GM21526 (cell line): ENCODE data around the gene AQP2.

Experiments used
- ATAC-seq: cut with Tn5 transposase; IDR thresholded peaks from one replicate; pipeline ENCODE4 v1.9.1; 2021; ENCODE audit warnings: moderate library complexity; ENCODE audit not compliant: unreplicated experiment, low FRiP score

Gene AQP2

DNA sequence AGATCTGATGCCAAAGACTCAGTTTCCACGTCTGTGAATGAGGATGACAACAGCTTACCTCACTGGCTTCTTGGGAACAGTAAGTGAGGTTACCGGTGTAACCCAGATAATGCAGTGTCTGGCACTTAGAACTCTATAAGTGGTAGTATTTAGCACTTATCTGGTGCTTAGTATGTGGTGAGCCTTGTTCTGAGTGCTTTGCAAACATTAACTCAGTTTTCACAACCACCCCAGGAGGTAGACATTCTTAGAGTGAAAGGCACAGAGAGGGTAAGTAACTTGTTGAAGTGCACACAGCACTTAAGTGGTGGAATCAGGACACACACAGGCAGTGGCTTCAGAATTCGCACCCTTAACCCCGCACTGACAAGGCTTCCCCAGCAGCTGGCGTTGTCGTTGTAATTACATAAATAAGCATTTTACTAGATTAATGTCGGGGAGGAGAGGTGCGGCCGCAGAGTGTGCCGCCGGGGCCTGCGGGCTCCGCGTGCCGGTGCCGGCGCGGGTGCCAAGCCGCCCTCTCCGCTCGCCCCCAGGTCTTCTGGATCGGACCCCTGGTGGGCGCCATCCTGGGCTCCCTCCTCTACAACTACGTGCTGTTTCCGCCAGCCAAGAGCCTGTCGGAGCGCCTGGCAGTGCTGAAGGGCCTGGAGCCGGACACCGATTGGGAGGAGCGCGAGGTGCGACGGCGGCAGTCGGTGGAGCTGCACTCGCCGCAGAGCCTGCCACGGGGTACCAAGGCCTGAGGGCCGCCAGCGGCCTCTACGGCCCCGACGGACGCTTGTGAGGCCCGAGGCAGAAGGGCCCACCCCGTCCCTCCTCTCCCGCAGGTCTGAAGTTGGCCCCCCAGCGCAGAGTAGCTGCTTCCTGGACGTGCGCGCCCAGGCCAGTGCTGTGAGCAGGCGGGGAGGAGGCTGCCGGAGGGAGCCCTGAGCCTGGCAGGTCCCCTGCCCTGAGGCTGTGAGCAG lies 4.6 kb downstream of the AQP2 start:
- no peak for ATAC-seq

DNA sequence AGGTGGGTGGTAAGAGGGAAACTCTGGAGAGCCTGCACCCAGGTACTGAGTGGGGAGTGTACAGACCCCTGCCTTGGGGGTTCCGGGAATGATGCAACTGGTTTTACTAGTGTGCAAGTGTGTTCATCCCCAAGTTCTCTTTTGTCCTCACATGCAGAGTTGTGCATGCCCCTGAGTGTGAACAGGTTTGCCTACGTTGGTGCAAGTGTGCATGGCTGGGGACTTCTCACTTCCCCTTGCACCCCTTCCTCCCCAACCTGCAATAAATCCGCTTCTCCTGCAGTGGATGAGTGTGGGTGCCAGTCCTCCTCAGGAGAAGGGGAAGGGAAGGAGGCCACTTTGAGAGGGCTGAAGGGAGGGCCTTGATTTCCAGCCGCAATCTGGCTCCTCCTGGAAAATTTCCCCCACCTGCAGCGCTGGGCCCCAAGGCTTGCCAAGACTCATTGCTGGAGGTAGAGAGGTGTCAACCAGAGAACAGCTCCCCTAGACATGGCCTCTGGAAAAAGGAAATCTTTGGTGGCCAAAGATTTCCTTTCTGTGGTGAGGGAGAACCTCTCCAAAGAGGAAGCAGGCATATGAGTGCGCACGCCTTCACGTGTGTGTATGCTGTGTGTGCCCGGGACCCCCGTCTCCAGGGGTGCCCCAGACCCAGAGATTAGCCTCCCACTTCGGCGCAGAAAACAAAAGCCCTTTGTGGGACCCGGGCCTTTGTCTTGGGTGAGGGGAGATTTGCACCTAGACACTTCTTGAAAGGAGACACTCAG lies 5.5 kb downstream of the AQP2 start:
- no peak for ATAC-seq

GRCh38 chr12:49956663-49957569 lies 6.4 kb downstream of the AQP2 start:
- no peak for ATAC-seq

DNA sequence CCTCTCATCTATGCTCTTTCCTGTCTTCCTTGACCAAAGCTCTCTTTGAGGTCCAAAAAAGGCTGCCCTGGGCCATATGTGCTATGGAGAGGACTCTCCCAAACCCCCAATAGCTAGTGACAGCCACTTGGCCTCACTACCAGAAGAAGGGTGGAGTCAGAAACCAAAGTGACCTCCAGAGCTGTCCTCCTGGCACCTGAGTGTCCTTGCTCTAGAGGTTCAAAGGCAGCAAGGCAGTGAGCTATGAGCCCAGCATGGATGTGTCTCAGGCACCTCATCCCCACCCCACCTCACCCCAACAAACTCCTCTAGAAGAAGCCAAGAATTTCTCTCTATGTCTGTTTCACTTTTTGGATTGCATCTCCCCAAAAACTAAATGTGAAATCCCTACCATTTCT lies 7.0 kb downstream of the AQP2 start:
- no peak for ATAC-seq

GRCh38 chr12:49959685-49960473 lies 9.3 kb downstream of the AQP2 start:
- ATAC-seq: no peak

DNA sequence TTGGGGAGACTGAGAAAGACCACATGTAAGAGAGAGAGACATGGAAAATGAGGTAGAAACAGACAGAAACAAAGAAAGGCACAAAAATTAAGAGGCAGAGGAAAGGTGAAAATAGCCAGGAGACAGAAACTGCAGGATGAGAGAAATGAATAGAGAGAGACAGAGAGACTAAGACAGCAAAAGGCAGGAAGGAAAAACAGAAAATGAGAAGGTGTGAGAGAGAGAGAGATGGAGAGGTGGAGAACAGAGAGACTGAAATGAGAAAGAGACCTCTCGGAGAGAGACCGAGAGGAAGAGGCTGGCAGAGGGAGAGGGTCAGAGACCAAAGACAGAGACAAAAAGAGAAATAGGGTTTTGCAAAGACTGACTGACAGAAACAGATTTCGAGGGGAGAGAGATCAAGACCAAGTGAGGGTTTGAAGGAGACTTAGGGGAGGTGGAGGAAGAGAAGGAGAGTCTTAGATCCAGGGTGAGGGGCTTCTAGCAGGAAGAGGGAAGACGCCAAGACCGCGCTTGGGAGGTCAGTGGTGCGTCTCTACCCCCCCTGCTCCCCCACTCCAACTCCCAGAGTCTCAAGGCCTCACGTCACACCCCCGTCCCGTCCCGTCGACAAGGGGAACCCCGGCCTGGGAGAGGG lies 10.1 kb downstream of the AQP2 start:
- no peak for ATAC-seq

DNA sequence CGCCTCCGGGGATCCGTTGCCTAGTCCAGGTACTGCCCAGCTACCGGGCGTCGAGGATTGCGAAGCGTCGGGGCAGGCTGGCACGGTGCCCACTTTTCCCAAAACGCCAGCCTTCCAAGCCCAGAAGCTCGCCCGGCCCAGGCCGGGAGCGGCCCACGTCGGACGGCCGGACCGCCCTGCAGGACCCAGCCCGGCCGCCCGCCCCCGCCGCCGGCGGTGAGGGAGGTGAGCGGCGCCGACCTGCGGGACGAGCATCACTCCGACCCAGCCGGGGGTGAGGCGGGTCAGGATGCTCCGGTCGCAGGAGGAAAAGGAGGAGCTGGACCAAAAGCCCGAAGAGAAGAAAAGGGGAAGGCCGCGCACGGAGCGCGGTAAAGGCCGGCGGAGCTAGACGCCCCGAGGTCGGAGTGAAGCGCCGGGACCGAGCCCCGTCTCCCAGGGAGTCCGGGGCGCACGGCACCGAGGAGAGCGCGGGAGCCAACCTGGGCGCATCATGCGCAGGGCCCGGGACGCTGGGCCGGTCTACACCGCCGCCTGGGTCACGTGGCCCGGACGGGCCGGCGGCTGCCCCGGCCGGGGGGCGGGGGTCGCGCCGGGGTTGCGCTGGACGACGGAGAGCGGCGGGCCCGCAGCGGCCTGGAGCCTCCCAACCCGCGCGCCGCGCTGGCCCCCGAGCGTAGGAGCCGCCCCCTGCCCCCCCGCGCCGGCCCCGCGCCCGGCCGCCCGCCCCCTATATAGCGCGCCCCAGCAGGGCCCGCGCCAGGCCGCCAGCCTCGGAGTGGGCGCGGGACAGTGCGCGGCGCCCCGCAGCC lies 10.8 kb downstream of the AQP2 start, which contains the start of gene AQP5:
Gene AQP5 (plus strand): TSS at position 762 of the 812 bp plus-strand sequence. CDS start 146 bp downstream, outside the sequence.
- no peak for ATAC-seq

- no peak for ATAC-seq
Measured at GRCh38 chr12:49961993-49962764, 11.6 kb downstream of the AQP2 start.

- no peak for ATAC-seq
Measured at GRCh38 chr12:49962861-49963765, 12.6 kb downstream of the AQP2 start.

DNA sequence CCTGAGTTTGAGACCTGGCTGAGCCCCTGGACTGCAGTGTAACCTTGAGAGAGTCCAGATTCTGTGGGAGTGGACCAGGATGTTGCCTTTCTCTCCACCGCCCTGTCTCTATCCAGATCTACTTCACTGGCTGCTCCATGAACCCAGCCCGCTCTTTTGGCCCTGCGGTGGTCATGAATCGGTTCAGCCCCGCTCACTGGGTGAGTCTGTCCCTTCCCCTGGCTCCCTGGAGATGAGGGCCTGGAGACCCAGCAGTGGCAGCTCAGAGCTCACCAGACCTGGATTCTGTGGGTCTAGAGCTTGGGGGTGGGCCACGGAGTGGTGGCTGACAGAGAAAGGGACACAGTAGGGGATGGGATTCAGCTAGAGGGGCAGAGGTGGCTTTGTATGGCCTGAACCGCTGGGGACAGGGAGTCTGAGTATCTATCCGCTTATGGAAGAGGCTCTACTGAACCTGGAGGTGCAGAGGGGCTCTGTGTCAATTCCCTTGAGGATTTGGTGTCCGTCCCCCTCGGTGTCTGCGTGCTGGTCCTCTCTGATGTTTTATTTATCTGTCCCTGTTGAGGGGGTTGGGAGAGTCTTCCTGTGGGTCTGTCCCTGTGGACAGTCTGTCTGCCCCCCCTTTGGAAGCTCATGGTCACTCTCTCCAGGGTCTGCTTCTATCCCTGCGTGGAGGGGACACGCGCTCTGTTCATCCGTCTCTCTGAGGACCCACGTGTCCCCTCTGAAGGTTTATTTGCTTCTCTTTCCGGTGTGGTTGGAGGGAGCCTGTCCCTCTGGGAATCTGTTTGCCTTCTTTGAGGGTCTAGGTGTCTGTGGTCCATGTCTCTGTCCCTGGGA lies 13.7 kb downstream of the AQP2 start:
- no peak for ATAC-seq

DNA sequence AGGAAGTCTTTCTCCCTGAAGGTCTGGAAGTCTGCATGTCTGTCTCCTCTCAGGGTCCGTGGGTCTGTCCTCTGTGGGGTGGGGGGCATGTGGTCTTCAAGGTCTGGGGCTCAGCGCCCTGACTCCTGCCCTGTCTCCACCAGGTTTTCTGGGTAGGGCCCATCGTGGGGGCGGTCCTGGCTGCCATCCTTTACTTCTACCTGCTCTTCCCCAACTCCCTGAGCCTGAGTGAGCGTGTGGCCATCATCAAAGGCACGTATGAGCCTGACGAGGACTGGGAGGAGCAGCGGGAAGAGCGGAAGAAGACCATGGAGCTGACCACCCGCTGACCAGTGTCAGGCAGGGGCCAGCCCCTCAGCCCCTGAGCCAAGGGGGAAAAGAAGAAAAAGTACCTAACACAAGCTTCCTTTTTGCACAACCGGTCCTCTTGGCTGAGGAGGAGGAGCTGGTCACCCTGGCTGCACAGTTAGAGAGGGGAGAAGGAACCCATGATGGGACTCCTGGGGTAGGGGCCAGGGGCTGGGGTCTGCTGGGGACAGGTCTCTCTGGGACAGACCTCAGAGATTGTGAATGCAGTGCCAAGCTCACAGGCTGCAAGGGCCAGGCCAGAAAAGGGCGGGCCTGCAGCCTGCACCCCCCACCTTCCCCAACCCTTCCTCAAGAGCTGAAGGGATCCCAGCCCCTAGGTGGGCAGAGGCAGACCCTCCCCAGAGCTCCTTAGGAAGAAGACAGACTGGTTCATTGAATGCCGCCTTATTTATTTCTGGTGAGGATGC lies 14.5 kb downstream of the AQP2 start:
- ATAC-seq: no peak

- ATAC-seq: no peak
Measured at GRCh38 chr12:49965836-49966235, 15.3 kb downstream of the AQP2 start.

- ATAC-seq: no peak
Measured at GRCh38 chr12:49966511-49967041, 16.0 kb downstream of the AQP2 start.

GRCh38 chr12:49967042-49967776 lies 16.7 kb downstream of the AQP2 start:
- ATAC-seq: peak; percentile 56
